Lower leg skin (tissue), 4 donors: ENCODE results near the gene SCLY. TPM values are rescaled to one million over a fixed set of nuclear protein-coding genes. Genes with fewer than 3 reads are reported as not detected.

ENCODE experiments used
- DNase-seq, 2 donors: peaks; one replicate each; pipeline ENCODE4 v3.0.0-alpha.2; 2019; ENCODE audit warnings: low spot score in 2 of 2
- H3K4me3 ChIP-seq: fragments of 200-600 bp; sonication (generic); 2 replicates; pipeline ENCODE4 v1.5.1; 2017; ENCODE audit warnings: mild to moderate bottlenecking, low read depth; ENCODE audit not compliant: poor library complexity, severe bottlenecking
- POLR2A ChIP-seq, 2 donors: fragments of 450-650 bp; IDR thresholded peaks; one replicate each; pipeline ENCODE4 v1.6.1; 2016 to 2017; ENCODE audit warnings: antibody characterized with exemption in 2 of 2, mild to moderate bottlenecking in 1 of 2, moderate library complexity in 1 of 2
- WGBS, 2 donors: methylation state at CpG; one replicate each; pipeline ENCODE4 v1.1.5; 2018; 5-methylcytosine and 5-hydroxymethylcytosine counted together
- intact Hi-C: fragments of 100-400 bp; cut with DNase I; formaldehyde crosslinking; loops from one replicate; pipeline ENCODE4 v1.15.0; 2023; ENCODE audit warnings: low total_unique reads
- total RNA-seq, 4 donors: library from RNA; depleted of rRNA; stranded (reverse); fragments of >200 nt; gene quantifications; one replicate each; pipeline ENCODE4 v1.1.0, GENCODE V29; 2016
- TF ChIP-seq, protein P1 (sequence below), 3 donors: fragments of 450-650 bp; IDR thresholded peaks; one replicate each; pipeline ENCODE4 v1.5.1; 2016; ENCODE audit warnings: antibody characterized with exemption in 3 of 3, mild to moderate bottlenecking in 3 of 3, moderate library complexity in 2 of 3

The SCLY gene
- total RNA-seq, 4 donors from 2014 or later, result 2.4 to 12.1 (median 8.2) TPM

DNA sequence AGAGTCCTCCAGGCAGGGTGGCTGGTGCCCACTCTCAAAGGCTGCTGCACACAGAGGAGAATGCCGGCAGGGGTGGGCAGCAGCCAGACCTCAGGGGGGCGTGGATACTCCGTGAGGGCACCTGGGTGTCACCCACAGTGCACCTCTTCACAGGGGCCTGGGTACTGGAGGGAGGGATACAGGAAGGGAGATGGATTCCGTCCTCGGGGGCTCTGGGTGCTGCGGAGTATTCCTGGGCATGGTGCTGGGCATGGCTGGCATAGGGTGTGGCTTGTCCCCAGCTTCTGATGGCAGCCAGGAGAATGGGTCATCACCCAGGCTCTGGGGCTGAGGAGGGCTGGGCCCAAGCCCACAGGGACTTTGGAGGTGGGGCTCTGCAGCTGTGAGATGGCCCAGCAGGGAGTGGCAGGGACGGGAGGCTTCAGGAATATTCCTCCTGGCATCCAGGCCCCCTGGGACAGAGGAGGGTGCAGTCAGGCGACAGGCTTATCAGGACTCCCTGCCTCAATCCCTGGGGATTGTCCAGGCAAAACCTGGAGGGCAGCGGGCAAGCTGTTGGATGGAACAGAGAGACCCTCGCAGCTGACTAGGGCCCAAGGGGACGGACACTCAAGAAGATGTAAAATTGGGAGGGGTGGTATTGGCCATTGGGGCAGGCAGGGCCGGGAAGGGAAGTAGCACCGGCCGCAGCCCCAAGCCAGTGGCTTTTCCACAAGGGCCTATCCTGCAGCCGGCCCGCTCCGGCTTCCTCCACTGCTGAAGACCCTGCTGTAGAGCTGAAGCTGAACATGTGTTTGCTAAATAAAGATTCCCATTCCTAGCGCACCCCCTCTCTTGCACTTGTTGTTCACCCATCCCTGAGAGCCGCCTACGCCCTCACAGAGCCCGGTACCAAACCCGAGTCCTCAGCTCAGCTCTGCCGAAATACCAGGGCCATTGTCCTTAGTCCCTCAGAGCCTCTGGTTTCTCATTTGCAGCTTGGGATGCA is 72.0 kb downstream of the SCLY start:
- no peak for DNase-seq
- intact Hi-C loops, result no loop called here
- 87 to 90% methylated on average over 23 of the region's 23 CpGs for WGBS, 2 donors
- TF ChIP-seq POLR2A (IDR thresholded peaks at IDR 0.05), result no peak
- TF ChIP-seq, protein P1, sequence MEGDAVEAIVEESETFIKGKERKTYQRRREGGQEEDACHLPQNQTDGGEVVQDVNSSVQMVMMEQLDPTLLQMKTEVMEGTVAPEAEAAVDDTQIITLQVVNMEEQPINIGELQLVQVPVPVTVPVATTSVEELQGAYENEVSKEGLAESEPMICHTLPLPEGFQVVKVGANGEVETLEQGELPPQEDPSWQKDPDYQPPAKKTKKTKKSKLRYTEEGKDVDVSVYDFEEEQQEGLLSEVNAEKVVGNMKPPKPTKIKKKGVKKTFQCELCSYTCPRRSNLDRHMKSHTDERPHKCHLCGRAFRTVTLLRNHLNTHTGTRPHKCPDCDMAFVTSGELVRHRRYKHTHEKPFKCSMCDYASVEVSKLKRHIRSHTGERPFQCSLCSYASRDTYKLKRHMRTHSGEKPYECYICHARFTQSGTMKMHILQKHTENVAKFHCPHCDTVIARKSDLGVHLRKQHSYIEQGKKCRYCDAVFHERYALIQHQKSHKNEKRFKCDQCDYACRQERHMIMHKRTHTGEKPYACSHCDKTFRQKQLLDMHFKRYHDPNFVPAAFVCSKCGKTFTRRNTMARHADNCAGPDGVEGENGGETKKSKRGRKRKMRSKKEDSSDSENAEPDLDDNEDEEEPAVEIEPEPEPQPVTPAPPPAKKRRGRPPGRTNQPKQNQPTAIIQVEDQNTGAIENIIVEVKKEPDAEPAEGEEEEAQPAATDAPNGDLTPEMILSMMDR (IDR thresholded peaks at IDR 0.05), result no peak
- no peak overlapping the region for H3K4me3 ChIP-seq

DNA sequence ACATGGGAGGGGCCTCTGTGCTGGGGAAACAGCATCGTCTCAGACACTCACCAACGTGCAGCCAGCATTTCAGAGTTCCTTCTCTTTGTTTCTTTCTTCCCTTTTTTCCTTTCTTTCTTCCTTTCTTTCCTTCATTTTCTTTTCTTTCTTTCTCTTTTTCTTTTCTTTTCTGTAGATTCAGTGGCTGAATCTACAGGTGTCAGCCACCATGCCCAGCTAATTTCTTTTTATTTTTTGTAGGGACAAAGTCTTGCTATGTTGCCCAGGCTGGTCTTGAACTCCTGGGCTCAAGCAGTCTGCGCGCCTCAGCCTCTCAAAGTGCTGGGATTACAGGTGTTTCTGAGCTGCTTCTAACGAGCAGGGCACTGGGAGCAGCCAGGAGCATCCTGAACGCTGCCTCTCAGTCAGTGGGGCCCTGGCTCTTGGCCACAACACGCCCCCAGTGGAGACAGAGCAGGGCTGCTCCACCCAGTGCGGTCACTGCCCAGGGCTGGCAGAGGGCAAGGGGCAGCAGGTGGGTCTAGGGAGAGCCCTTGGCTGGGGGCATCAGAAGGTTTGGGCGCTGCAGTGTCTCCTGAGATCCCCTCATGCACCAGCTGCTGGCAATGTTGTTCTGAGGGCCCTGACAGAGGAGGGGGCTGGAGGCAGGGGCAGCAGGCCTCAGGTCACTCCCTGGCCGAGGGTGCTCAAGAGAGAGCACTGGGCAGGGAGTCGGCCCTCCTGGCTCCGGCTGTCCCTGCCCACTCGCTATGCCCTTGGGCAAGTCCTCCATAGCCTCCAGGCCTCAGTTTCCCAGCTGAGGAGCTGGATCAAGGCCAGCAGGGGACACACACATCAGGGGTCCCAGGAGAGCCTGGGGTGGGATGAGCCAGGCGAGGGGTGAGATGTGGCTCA is 72.9 kb downstream of the SCLY start:
- intact Hi-C loops, result no loop called here
- no peak overlapping the region for H3K4me3 ChIP-seq
- TF ChIP-seq, protein P1 (IDR thresholded peaks at IDR 0.05), result no peak
- no peak for TF ChIP-seq POLR2A (IDR thresholded peaks at IDR 0.05)
- 73 to 76% methylated on average over 14 of the region's 14 CpGs for WGBS, 2 donors
- no peak for DNase-seq

DNA sequence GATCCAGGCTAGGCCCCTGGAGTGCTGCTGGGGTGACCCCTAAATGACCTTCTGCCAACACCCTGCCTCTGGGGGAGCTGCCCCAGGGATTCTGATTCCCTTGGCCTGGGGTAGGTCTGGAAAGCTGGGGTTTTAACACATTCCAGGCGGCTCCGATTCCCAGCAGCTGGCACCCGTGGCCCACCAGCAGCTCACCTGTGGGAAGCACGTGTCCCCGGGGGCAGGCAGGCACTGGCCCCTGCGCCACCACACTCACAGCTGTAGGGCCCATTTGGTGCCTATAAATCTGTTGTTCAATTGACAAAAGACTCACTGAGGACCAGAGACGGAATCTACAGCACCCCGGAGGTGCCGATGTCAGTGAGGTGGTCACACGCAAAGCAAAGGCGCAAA is 73.6 kb downstream of the SCLY start:
- DNase-seq, result no peak
- 93 to 98% methylated on average over 7 to 11 of the region's 11 CpGs for WGBS, 2 donors
- TF ChIP-seq, protein P1 (IDR thresholded peaks at IDR 0.05), result no peak
- TF ChIP-seq POLR2A (IDR thresholded peaks at IDR 0.05), result no peak
- H3K4me3 ChIP-seq, result no peak overlapping the region
- intact Hi-C loops, result no loop called here

DNA sequence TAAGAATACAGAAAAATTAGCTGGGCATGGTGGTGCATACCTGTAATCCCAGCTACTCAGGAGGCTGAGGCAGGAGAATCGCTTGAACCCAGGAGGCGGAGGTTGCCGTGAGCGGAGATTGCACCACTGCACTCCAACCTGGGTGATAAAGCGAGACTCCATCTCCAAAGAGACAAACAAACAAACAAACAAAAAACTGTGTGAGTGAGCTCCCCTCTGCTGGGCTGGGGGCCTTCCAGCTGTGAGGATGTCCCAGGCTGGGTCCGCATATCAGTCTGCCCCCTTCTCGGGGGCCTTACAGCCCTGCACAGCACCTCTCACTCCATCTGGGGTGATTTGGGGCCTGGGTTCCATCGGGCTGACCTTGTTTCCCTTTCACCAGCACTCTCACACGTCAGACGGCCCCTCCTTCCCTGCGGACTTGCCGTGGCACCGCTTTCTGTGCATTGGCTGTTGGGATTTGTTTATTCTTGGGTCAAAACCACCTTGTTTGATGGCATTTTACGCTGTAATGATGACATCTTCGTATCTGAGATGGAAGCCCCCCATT is 74.9 kb downstream of the SCLY start:
- WGBS, 2 donors, result 91 to 93% methylated on average over 15 of the region's 15 CpGs
- no peak overlapping the region for H3K4me3 ChIP-seq

More for the DNA sequence above, 74.9 kb downstream of the SCLY start:
- DNase-seq, result no peak
- TF ChIP-seq POLR2A (IDR thresholded peaks at IDR 0.05), result no peak
- TF ChIP-seq, protein P1 (IDR thresholded peaks at IDR 0.05), result no peak
- intact Hi-C loops, result no loop called here
